Measurements from ENCODE around the gene SEC63. TPM values are rescaled to one million over a fixed set of nuclear protein-coding genes. Genes with fewer than 3 reads are reported as not detected.

The SEC63 gene
- total and polyA plus RNA-seq, 4 donors: 20.7 to 69.4 (median 27.4) TPM

GRCh38 chr6:107823047-107823557, 134.9 kb downstream of the SEC63 start:
- no peaks in the 10 kb centered on the region for H3K27me3 ChIP-seq (ENCODE audit: control insufficient read depth in 4 of 4, insufficient read depth in 4 of 4, low read length in 3 of 4)
- peak overlapping the region; percentile 59 to 82 for H3K9ac ChIP-seq (ENCODE audit: low read depth in 1 of 2, low read length in 2 of 2)
- WGBS: 28% methylated on average over 8 of the region's 8 CpGs
- H3K4me1 ChIP-seq (ENCODE audit: control insufficient read depth in 4 of 4, insufficient read depth in 4 of 4, low read length in 3 of 4): peaks cover 12 to 47% (median 32%) of the 10 kb centered on the region in 4 donors
- H3K27ac ChIP-seq (ENCODE audit: low read depth in 1 of 2, low read length in 2 of 2): peak overlapping the region; percentile 58 to 88
- H3K9me3 ChIP-seq (ENCODE audit: control insufficient read depth in 4 of 4, low read length in 3 of 4): no peaks in the 10 kb centered on the region
- no peak for DNase-seq (ENCODE audit: low spot score)
- no peak for TF ChIP-seq TAF1 (conservative IDR thresholded peaks at IDR 0.05)
- TF ChIP-seq FOXA2 (IDR thresholded peaks at IDR 0.05): no peak
- peak; percentile 31 to 45 for TF ChIP-seq HNF4A (conservative IDR thresholded peaks at IDR 0.05)
- no peak for TF ChIP-seq RXRA (IDR thresholded peaks at IDR 0.05)
- no peak for TF ChIP-seq FOXA1 (IDR thresholded peaks at IDR 0.05)
- peak; percentile 82 for TF ChIP-seq YY1 (IDR thresholded peaks at IDR 0.05)
- TF ChIP-seq, protein P1, sequence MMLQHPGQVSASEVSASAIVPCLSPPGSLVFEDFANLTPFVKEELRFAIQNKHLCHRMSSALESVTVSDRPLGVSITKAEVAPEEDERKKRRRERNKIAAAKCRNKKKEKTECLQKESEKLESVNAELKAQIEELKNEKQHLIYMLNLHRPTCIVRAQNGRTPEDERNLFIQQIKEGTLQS (IDR thresholded peaks at IDR 0.05): no peak
- no peak for TF ChIP-seq EGR1 (IDR thresholded peaks at IDR 0.05; ENCODE audit: low read depth in 2 of 2)
- TF ChIP-seq, protein P2, sequence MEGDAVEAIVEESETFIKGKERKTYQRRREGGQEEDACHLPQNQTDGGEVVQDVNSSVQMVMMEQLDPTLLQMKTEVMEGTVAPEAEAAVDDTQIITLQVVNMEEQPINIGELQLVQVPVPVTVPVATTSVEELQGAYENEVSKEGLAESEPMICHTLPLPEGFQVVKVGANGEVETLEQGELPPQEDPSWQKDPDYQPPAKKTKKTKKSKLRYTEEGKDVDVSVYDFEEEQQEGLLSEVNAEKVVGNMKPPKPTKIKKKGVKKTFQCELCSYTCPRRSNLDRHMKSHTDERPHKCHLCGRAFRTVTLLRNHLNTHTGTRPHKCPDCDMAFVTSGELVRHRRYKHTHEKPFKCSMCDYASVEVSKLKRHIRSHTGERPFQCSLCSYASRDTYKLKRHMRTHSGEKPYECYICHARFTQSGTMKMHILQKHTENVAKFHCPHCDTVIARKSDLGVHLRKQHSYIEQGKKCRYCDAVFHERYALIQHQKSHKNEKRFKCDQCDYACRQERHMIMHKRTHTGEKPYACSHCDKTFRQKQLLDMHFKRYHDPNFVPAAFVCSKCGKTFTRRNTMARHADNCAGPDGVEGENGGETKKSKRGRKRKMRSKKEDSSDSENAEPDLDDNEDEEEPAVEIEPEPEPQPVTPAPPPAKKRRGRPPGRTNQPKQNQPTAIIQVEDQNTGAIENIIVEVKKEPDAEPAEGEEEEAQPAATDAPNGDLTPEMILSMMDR (IDR thresholded peaks at IDR 0.05; ENCODE audit: low read depth, low read length, missing input control): no peak
- TF ChIP-seq, protein P3, sequence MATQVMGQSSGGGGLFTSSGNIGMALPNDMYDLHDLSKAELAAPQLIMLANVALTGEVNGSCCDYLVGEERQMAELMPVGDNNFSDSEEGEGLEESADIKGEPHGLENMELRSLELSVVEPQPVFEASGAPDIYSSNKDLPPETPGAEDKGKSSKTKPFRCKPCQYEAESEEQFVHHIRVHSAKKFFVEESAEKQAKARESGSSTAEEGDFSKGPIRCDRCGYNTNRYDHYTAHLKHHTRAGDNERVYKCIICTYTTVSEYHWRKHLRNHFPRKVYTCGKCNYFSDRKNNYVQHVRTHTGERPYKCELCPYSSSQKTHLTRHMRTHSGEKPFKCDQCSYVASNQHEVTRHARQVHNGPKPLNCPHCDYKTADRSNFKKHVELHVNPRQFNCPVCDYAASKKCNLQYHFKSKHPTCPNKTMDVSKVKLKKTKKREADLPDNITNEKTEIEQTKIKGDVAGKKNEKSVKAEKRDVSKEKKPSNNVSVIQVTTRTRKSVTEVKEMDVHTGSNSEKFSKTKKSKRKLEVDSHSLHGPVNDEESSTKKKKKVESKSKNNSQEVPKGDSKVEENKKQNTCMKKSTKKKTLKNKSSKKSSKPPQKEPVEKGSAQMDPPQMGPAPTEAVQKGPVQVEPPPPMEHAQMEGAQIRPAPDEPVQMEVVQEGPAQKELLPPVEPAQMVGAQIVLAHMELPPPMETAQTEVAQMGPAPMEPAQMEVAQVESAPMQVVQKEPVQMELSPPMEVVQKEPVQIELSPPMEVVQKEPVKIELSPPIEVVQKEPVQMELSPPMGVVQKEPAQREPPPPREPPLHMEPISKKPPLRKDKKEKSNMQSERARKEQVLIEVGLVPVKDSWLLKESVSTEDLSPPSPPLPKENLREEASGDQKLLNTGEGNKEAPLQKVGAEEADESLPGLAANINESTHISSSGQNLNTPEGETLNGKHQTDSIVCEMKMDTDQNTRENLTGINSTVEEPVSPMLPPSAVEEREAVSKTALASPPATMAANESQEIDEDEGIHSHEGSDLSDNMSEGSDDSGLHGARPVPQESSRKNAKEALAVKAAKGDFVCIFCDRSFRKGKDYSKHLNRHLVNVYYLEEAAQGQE (IDR thresholded peaks at IDR 0.05): peak; percentile 24
- no peak for TF ChIP-seq NR2F2 (IDR thresholded peaks at IDR 0.05)
- peak; percentile 15 for TF ChIP-seq MAX (IDR thresholded peaks at IDR 0.05)
- TF ChIP-seq JUND (IDR thresholded peaks at IDR 0.05): peak in 1 of 2 donors; percentile 20
- H3K4me3 ChIP-seq (ENCODE audit: low read depth in 1 of 3, low read length in 3 of 3): peak overlapping the region in 1 of 3 donors; percentile 2
- H3K36me3 ChIP-seq (ENCODE audit: control insufficient read depth in 4 of 4, insufficient read depth in 3 of 4, low read depth in 1 of 4, low read length in 3 of 4): no peaks in the 10 kb centered on the region

GRCh38 chr6:107822176-107823046, 135.6 kb downstream of the SEC63 start:
- no peaks in the 10 kb centered on the region for H3K27me3 ChIP-seq (ENCODE audit: control insufficient read depth in 4 of 4, insufficient read depth in 4 of 4, low read length in 3 of 4)
- no peaks in the 10 kb centered on the region for H3K36me3 ChIP-seq (ENCODE audit: control insufficient read depth in 4 of 4, insufficient read depth in 3 of 4, low read depth in 1 of 4, low read length in 3 of 4)
- peak overlapping the region; percentile 58 to 88 for H3K27ac ChIP-seq (ENCODE audit: low read depth in 1 of 2, low read length in 2 of 2)
- H3K4me1 ChIP-seq (ENCODE audit: control insufficient read depth in 4 of 4, insufficient read depth in 4 of 4, low read length in 3 of 4): peaks cover 18 to 53% (median 37%) of the 10 kb centered on the region in 4 donors
- peak overlapping the region in 2 of 3 donors; percentile 1 to 2 for H3K4me3 ChIP-seq (ENCODE audit: low read depth in 1 of 3, low read length in 3 of 3)
- DNase-seq (ENCODE audit: low spot score): no peak
- H3K9ac ChIP-seq (ENCODE audit: low read depth in 1 of 2, low read length in 2 of 2): peak overlapping the region; percentile 59 to 82
- 20% methylated on average over 9 of the region's 9 CpGs for WGBS
- H3K9me3 ChIP-seq (ENCODE audit: control insufficient read depth in 4 of 4, low read length in 3 of 4): no peaks in the 10 kb centered on the region
- TF ChIP-seq JUND (IDR thresholded peaks at IDR 0.05) (no peak), RXRA (IDR thresholded peaks at IDR 0.05) (no peak), ZBTB33 (IDR thresholded peaks at IDR 0.05) (no peak), MAX (IDR thresholded peaks at IDR 0.05) (no peak), HNF4G (IDR thresholded peaks at IDR 0.05) (no peak), TAF1 (conservative IDR thresholded peaks at IDR 0.05) (no peak), RAD21 (IDR thresholded peaks at IDR 0.05) (no peak)
- TF ChIP-seq, protein P3 (IDR thresholded peaks at IDR 0.05): peak; percentile 23

All from liver (tissue), 9 donors.